H1 (cell line): Measurements from ENCODE around the gene NRSN1. TPM values are rescaled to one million over a fixed set of nuclear protein-coding genes. Genes with fewer than 3 reads are reported as not detected.

ENCODE experiments used
- CTCF ChIA-PET: fragments of 300-600 bp; sonication (Branson Sonifier 250); formaldehyde crosslinking; loops from one replicate; lab custom pipeline; 2021; ENCODE audit not compliant: partially characterized antibody; lab: Charles Lee
- POLR2A ChIA-PET: fragments of 300-600 bp; sonication (Branson Sonifier 250); formaldehyde crosslinking; loops from one replicate; lab custom pipeline; 2021; ENCODE audit warnings: inconsistent platforms; ENCODE audit not compliant: partially characterized antibody; lab: Charles Lee
- DNase-seq, 2 experiments: peaks; one replicate each; pipeline versions ENCODE4 v3.0.0 to v3.0.0-alpha.2; 2010 to 2022; ENCODE audit warnings: low spot score in 2 of 2, low read depth in 1 of 2, mixed read lengths in 1 of 2
- FAIRE-seq: peaks from 2 replicates; lab custom pipeline; 2011; peaks lifted over from hg19 to GRCh38; lab: Jason Lieb, UNC
- H2AFZ ChIP-seq: 2 replicates; pipeline ENCODE4 v1.8.1; 2012; ENCODE audit warnings: low read length, inconsistent platforms
- H2AK5ac ChIP-seq: 2 replicates; pipeline ENCODE4 v1.6.1; 2013; ENCODE audit warnings: low read depth, low read length
- H2BK120ac ChIP-seq: replicated peaks from 2 replicates; pipeline ENCODE3; 2013; ENCODE audit warnings: low read depth, low read length, inconsistent platforms
- H2BK12ac ChIP-seq: 2 replicates; pipeline ENCODE4 v1.6.1; 2013; ENCODE audit warnings: low read depth, low read length
- H2BK15ac ChIP-seq: 2 replicates; pipeline ENCODE4 v1.6.1; 2013; ENCODE audit warnings: low read length
- H2BK20ac ChIP-seq: 2 replicates; pipeline ENCODE4 v1.6.1; 2013; ENCODE audit warnings: low read length
- H2BK5ac ChIP-seq: 2 replicates; pipeline ENCODE4 v1.6.1; 2013; ENCODE audit warnings: low read depth, low read length
- H3K14ac ChIP-seq: 2 replicates; pipeline ENCODE4 v1.6.1; 2013; ENCODE audit warnings: inconsistent platforms; ENCODE audit not compliant: insufficient read length
- H3K18ac ChIP-seq: 2 replicates; pipeline ENCODE4 v1.6.1; 2013; ENCODE audit warnings: low read length; ENCODE audit errors: extremely low read depth
- H3K23ac ChIP-seq: 2 replicates; pipeline ENCODE4 v1.6.1; 2013; ENCODE audit warnings: inconsistent platforms; ENCODE audit not compliant: insufficient read length
- H3K23me2 ChIP-seq: 2 replicates; pipeline ENCODE4 v1.6.1; 2013; ENCODE audit warnings: low read depth, low read length
- H3K27ac ChIP-seq: 2 replicates; pipeline ENCODE4 v1.6.1; 2011; ENCODE audit warnings: low read depth, low read length, inconsistent platforms
- H3K27me3 ChIP-seq, 4 experiments: replicated peaks in 1 of 4; 1 replicate in 1 of 4; 2 replicates in 3 of 4; pipeline versions ENCODE4 v1.6.1 to v1.8.1; 2011 to 2013; ENCODE audit warnings: low read length in 3 of 4, mild to moderate bottlenecking in 3 of 4, inconsistent platforms in 2 of 4, mixed read lengths in 2 of 4, moderate library complexity in 1 of 4; ENCODE audit not compliant: control insufficient read depth in 3 of 4, insufficient read depth in 3 of 4; ENCODE audit errors: extremely low read depth in 1 of 4
- H3K36me3 ChIP-seq, 4 experiments: 2 replicates each; pipeline versions ENCODE4 v1.6.1 to v1.8.1; 2011 to 2013; ENCODE audit warnings: mild to moderate bottlenecking in 4 of 4, low read length in 3 of 4, moderate library complexity in 2 of 4, control low read depth in 1 of 4, inconsistent platforms in 1 of 4; ENCODE audit not compliant: insufficient read depth in 4 of 4, control insufficient read depth in 2 of 4
- H3K4ac ChIP-seq: replicated peaks from 2 replicates; pipeline ENCODE3; 2013; ENCODE audit warnings: low read length, low read depth, mixed read lengths, inconsistent platforms; ENCODE audit not compliant: insufficient read length
- H3K4me1 ChIP-seq, 4 experiments: replicated peaks in 1 of 4; 1 replicate in 1 of 4; 2 replicates in 3 of 4; pipeline versions ENCODE4 v1.6.1 to v1.8.1; 2011 to 2013; ENCODE audit warnings: low read length in 3 of 4, inconsistent platforms in 2 of 4, mixed read lengths in 1 of 4; ENCODE audit not compliant: insufficient read depth in 4 of 4, control insufficient read depth in 3 of 4
- H3K4me2 ChIP-seq, 2 experiments: 2 replicates each; pipeline versions ENCODE4 v1.6.1 to v1.8.1; 2011 to 2013; ENCODE audit warnings: low read depth in 2 of 2, low read length in 2 of 2, control low read depth in 1 of 2, inconsistent platforms in 1 of 2, mild to moderate bottlenecking in 1 of 2; ENCODE audit not compliant: insufficient read depth in 1 of 2
- H3K4me3 ChIP-seq, 4 experiments: fragments of 200-600, 300-600 bp in 1 of 4; sonication (generic), shearing (Covaris generic), sonication (Bioruptor Twin) in 1 of 4; 2 replicates each; pipeline versions ENCODE4 v1.5.1 to v1.8.1; 2011 to 2016; ENCODE audit warnings: low read length in 4 of 4, low read depth in 3 of 4, control low read depth in 2 of 4, inconsistent platforms in 2 of 4, mild to moderate bottlenecking in 2 of 4, mixed read lengths in 1 of 4, moderate library complexity in 1 of 4; ENCODE audit not compliant: insufficient read depth in 2 of 4; ENCODE audit errors: extremely low read depth in 1 of 4
- H3K56ac ChIP-seq: replicated peaks from 2 replicates; pipeline ENCODE3; 2013; ENCODE audit warnings: low read depth, mild to moderate bottlenecking, mixed read lengths, low read length, inconsistent platforms; ENCODE audit not compliant: insufficient read length
- H3K79me1 ChIP-seq: 2 replicates; pipeline ENCODE4 v1.6.1; 2013; ENCODE audit warnings: low read depth, low read length, control low read depth
- H3K79me2 ChIP-seq, 2 experiments: 2 replicates each; pipeline versions ENCODE4 v1.6.1 to v1.8.1; 2012 to 2013; ENCODE audit warnings: low read length in 2 of 2, mild to moderate bottlenecking in 2 of 2, inconsistent platforms in 1 of 2; ENCODE audit not compliant: insufficient read depth in 2 of 2, control insufficient read depth in 1 of 2
- H3K9ac ChIP-seq, 4 experiments: replicated peaks in 1 of 4; 1 replicate in 1 of 4; 2 replicates in 3 of 4; pipeline versions ENCODE4 v1.6.1 to v1.8.1; 2011 to 2013; ENCODE audit warnings: low read depth in 3 of 4, low read length in 3 of 4, control low read depth in 2 of 4, mild to moderate bottlenecking in 2 of 4, moderate library complexity in 2 of 4, inconsistent platforms in 1 of 4; ENCODE audit errors: extremely low read depth in 1 of 4
- H3K9me3 ChIP-seq, 2 experiments: 2 replicates each; pipeline versions ENCODE4 v1.6.1 to v1.8.1; 2012 to 2013; ENCODE audit warnings: mild to moderate bottlenecking in 2 of 2, moderate library complexity in 2 of 2, control low read depth in 1 of 2, inconsistent platforms in 1 of 2, low read depth in 1 of 2, low read length in 1 of 2, mixed read lengths in 1 of 2; ENCODE audit not compliant: insufficient read depth in 2 of 2
- H4K20me1 ChIP-seq, 2 experiments: replicated peaks in 1 of 2; 2 replicates each; pipeline versions ENCODE3 to v1.8.1; 2011 to 2013; ENCODE audit warnings: inconsistent platforms in 2 of 2, low read length in 2 of 2, mild to moderate bottlenecking in 1 of 2; ENCODE audit not compliant: insufficient read depth in 2 of 2, control insufficient read depth in 1 of 2
- H4K5ac ChIP-seq: 2 replicates; pipeline ENCODE4 v1.6.1; 2013; ENCODE audit warnings: low read length, low read depth, mixed read lengths, inconsistent platforms; ENCODE audit not compliant: insufficient read length
- H4K8ac ChIP-seq: 2 replicates; pipeline ENCODE4 v1.8.0; 2013; ENCODE audit warnings: mild to moderate bottlenecking, moderate library complexity, low read length, inconsistent platforms; ENCODE audit not compliant: insufficient read depth; ENCODE audit errors: extremely low read depth
- H4K91ac ChIP-seq: replicated peaks from 2 replicates; pipeline ENCODE3; 2013; ENCODE audit warnings: low read length, mixed read lengths, inconsistent platforms; ENCODE audit not compliant: insufficient read length
- WGBS, 2 experiments: shearing (Covaris generic) in 1 of 2; methylation state at CpG; one replicate each; pipeline versions ENCODE4 v1.1.6 to v1.1.7; 2013 to 2015; ENCODE audit warnings: low lambda C conversion rate in 2 of 2, mixed read lengths in 2 of 2, inconsistent platforms in 1 of 2, low coverage in 1 of 2, missing lambda C conversion rate in 1 of 2; ENCODE audit not compliant: insufficient replicate concordance in 2 of 2, insufficient coverage in 1 of 2, insufficient read length in 1 of 2; ENCODE audit errors: extremely low coverage in 1 of 2, missing lambda C conversion rate in 1 of 2; 5-methylcytosine and 5-hydroxymethylcytosine counted together
- polyA plus RNA-seq, 7 experiments: library from polyadenylated mRNA; depleted of rRNA in 3 of 7; stranded (reverse) in 5 of 7; unstranded in 2 of 7; fragments of >200 nt in 5 of 7; fragments of 200-250 nt in 2 of 7; gene quantifications; 1 replicate in 5 of 7; 2 replicates in 1 of 7; 4 replicates in 1 of 7; pipeline versions ENCODE4 v1.2.1 to v1.2.3, GENCODE V29; 2011 to 2013; ENCODE audit warnings: missing spikeins in 2 of 7, mixed read lengths in 2 of 7
- total RNA-seq: library from RNA; stranded (reverse); fragmentation: NEBNext Ultra II Directional; extraction: Animal tissue kit (Norgen Biotek cat#: 25700); gene quantifications from 2 replicates; pipeline ENCODE4 v1.2.1, GENCODE V29; 2021

Gene NRSN1
- total and polyA plus RNA-seq, 2 of the 8 experiments (the other 6 are each of a cell fraction or from before 2014, with no cell fraction given): 0.15 to 0.78 TPM

- Histone ChIP-seq H3K9me3 (no peaks in the 10 kb centered on the region), H3K18ac (no peak overlapping the region), H3K27me3 (no peaks in the 10 kb centered on the region), H3K4ac (no peak overlapping the region), H3K56ac (no peak overlapping the region), H2AFZ (no peak overlapping the region), H3K79me1 (no peaks in the 10 kb centered on the region), H3K79me2 (no peaks in the 10 kb centered on the region), H3K23ac (no peak overlapping the region), H4K5ac (no peak overlapping the region), H3K23me2 (no peaks in the 10 kb centered on the region; the same call in 1 of the 2 replicates), H2BK12ac (no peak overlapping the region), H4K8ac (no peak overlapping the region), H3K36me3 (no peaks in the 10 kb centered on the region), H4K91ac (no peak overlapping the region), H4K20me1 (no peaks in the 10 kb centered on the region), H2BK20ac (no peak overlapping the region), H3K4me2 (no peak overlapping the region), H3K4me3 (no peak overlapping the region), H3K14ac (no peak overlapping the region), H2BK5ac (no peak overlapping the region), H2BK120ac (no peak overlapping the region), H3K27ac (no peak overlapping the region), H3K9ac (no peak overlapping the region), H2BK15ac (no peak overlapping the region), H3K4me1 (no peaks in the 10 kb centered on the region), H2AK5ac (no peak overlapping the region)
- no peak for DNase-seq
- 89% methylated on average over 1 of the region's 1 CpG; no CpG with 5 or more reads in 1 of the 2 experiments for WGBS, 2 experiments
- ChIA-PET CTCF (no interaction called here), POLR2A (no interaction called here)
- FAIRE-seq: no peak
These were observed 26.0 kb downstream of the NRSN1 start for GRCh38 chr6:24152014-24152413.
